A549 (cell line): ENCODE data around the gene ADAT2. TPM values are rescaled to one million over a fixed set of nuclear protein-coding genes. Genes with fewer than 3 reads are reported as not detected.
A peak's percentile ranks its signal among the peaks of the same experiment; 100 is the strongest.

ENCODE experiments used
- ATAC-seq, 2 experiments: fragments of 200-7000 bp in 1 of 2; fragments of >200 bp in 1 of 2; cut with Nextera tagmentation in 1 of 2; cut with Tn5 transposase in 1 of 2; 3 replicates each; pipeline versions ENCODE4 v1.8.0 to v1.9.1; 2018 to 2020; ENCODE audit warnings: mild to moderate bottlenecking in 1 of 2, moderate library complexity in 1 of 2
- CTCF ChIA-PET: fragments of 300-600 bp; sonication (Branson Sonifier 250); formaldehyde crosslinking; extraction: SDS; loops from one replicate; lab custom pipeline; 2021; ENCODE audit warnings: antibody characterized with exemption, inconsistent platforms; lab: Yijun Ruan, JAX
- POLR2A ChIA-PET: fragments of 350-600 bp; formaldehyde crosslinking; extraction: SDS; loops from one replicate; lab custom pipeline; 2021; ENCODE audit warnings: antibody characterized with exemption, inconsistent platforms; lab: Yijun Ruan, JAX
- DNase-seq, 2 experiments: peaks; one replicate each; pipeline versions ENCODE4 v3.0.0 to v3.0.0-alpha.2; 2011 to 2016; ENCODE audit warnings: low read depth in 1 of 2, low spot score in 1 of 2
- FAIRE-seq: peaks from 2 replicates; lab custom pipeline; 2011; peaks lifted over from hg19 to GRCh38; lab: Jason Lieb, UNC
- H3K27ac ChIP-seq, 2 experiments: fragments of >200 bp; sonication (Bioruptor Twin); formaldehyde crosslinking; 3 replicates each; pipeline ENCODE4 v1.5.1; 2016 to 2017
- H3K4me1 ChIP-seq: fragments of >200 bp; sonication (Bioruptor Twin); formaldehyde crosslinking; 3 replicates; pipeline ENCODE4 v1.6.1; 2016
- H3K4me2 ChIP-seq: fragments of >200 bp; sonication (Bioruptor Twin); formaldehyde crosslinking; 3 replicates; pipeline ENCODE4 v1.6.1; 2016
- H3K4me3 ChIP-seq: fragments of >200 bp; sonication (Bioruptor Twin); formaldehyde crosslinking; 3 replicates; pipeline ENCODE4 v1.5.1; 2016
- H3K9me3 ChIP-seq: fragments of >200 bp; sonication (Bioruptor Twin); formaldehyde crosslinking; 3 replicates; pipeline ENCODE4 v1.6.1; 2016
- BHLHE40 ChIP-seq: IDR thresholded peaks from 2 replicates; pipeline ENCODE4 v1.6.1; 2012; ENCODE audit warnings: low read depth, low read length, inconsistent platforms
- CBX2 ChIP-seq: fragments of 200-600 bp; sonication (generic); IDR thresholded peaks from 2 replicates; pipeline ENCODE4 v1.6.1; 2016; ENCODE audit warnings: low read depth, mild to moderate bottlenecking, borderline replicate concordance
- CHD2 ChIP-seq: fragments of 150-350 bp; IDR thresholded peaks from 2 replicates; pipeline ENCODE4 v1.6.1; 2014; ENCODE audit warnings: low read length; ENCODE audit not compliant: partially characterized antibody
- EHMT2 ChIP-seq: fragments of 200-600 bp; sonication (generic); IDR thresholded peaks from 2 replicates; pipeline ENCODE4 v1.6.1; 2016; ENCODE audit warnings: antibody characterized with exemption, low read depth, mild to moderate bottlenecking, moderate library complexity
- EP300 ChIP-seq, 2 experiments: fragments of >200 bp; sonication (Bioruptor Twin); formaldehyde crosslinking; IDR thresholded peaks; 2 replicates in 1 of 2; 3 replicates in 1 of 2; pipeline ENCODE4 v1.6.1; 2016 to 2017
- HDAC2 ChIP-seq: fragments of 200-600 bp; sonication (generic); IDR thresholded peaks from 2 replicates; pipeline ENCODE4 v1.6.1; 2016
- HOXB5 ChIP-seq: fragments of 250-450 bp; sonication (Bioruptor Pico); IDR thresholded peaks from 2 replicates; pipeline ENCODE4 v1.5.0; 2020; ENCODE audit warnings: mild to moderate bottlenecking, moderate library complexity
- JUN ChIP-seq, 2 experiments: fragments of >200 bp; sonication (Bioruptor Twin); formaldehyde crosslinking; IDR thresholded peaks; 2 replicates in 1 of 2; 3 replicates in 1 of 2; pipeline ENCODE4 v1.6.1; 2016 to 2017
- KDM1A ChIP-seq: fragments of 200-600 bp; sonication (generic); IDR thresholded peaks from 2 replicates; pipeline ENCODE4 v1.6.1; 2016; ENCODE audit warnings: low read depth, mild to moderate bottlenecking
- MAFK ChIP-seq: fragments of 450-650 bp; IDR thresholded peaks from 2 replicates; pipeline ENCODE4 v1.6.1; 2014; ENCODE audit not compliant: partially characterized antibody
- MYC ChIP-seq: IDR thresholded peaks from 2 replicates; pipeline ENCODE4 v1.6.1; 2012; ENCODE audit warnings: mild to moderate bottlenecking, inconsistent platforms, low read length, improper control_type of control experiment, borderline replicate concordance
- NR3C1 ChIP-seq: fragments of >200 bp; sonication (Bioruptor Twin); formaldehyde crosslinking; IDR thresholded peaks from 3 replicates; pipeline ENCODE4 v1.6.1; 2017
- POLR2AphosphoS2 ChIP-seq: conservative IDR thresholded peaks from 2 replicates; pipeline ENCODE4 v1.6.1; 2012; ENCODE audit warnings: low read length, improper control_type of control experiment, inconsistent platforms
- RCOR1 ChIP-seq: fragments of 150-350 bp; IDR thresholded peaks from 2 replicates; pipeline ENCODE4 v1.6.1; 2014; ENCODE audit warnings: antibody characterized with exemption, low read length, low read depth
- SMC3 ChIP-seq: fragments of >200 bp; sonication (Bioruptor Twin); formaldehyde crosslinking; IDR thresholded peaks from 3 replicates; pipeline ENCODE4 v1.6.1; 2018; ENCODE audit warnings: inconsistent platforms
- ZFP36 ChIP-seq: fragments of 450-650 bp; IDR thresholded peaks from 2 replicates; pipeline ENCODE4 v1.6.1; 2014; ENCODE audit warnings: borderline replicate concordance; ENCODE audit not compliant: partially characterized antibody
- WGBS: methylation state at CpG from one replicate; pipeline ENCODE4 v1.1.6; 2017; ENCODE audit errors: missing lambda C conversion rate; 5-methylcytosine and 5-hydroxymethylcytosine counted together
- polyA plus RNA-seq, 4 experiments: library from polyadenylated mRNA; depleted of rRNA in 3 of 4; stranded (reverse); fragments of >200 nt; fragmentation: RNase III in 1 of 4; extraction: RNeasy Plus Mini Kit Qiagen cat#74134 plus additional on column Dnase treatment in 1 of 4; gene quantifications; 2 replicates in 3 of 4; 3 replicates in 1 of 4; pipeline ENCODE4 v1.2.3, GENCODE V29; 2011 to 2017
- TF ChIP-seq, protein P1 (sequence below): IDR thresholded peaks from 2 replicates; pipeline ENCODE4 v1.6.1; 2012
- TF ChIP-seq, protein P2 (sequence below): fragments of >200 bp; sonication (Bioruptor Twin); formaldehyde crosslinking; IDR thresholded peaks from 3 replicates; pipeline ENCODE4 v1.6.1; 2016
- TF ChIP-seq, protein P3 (sequence below): fragments of 250-450 bp; sonication (Bioruptor Pico); IDR thresholded peaks from 2 replicates; pipeline ENCODE4 v1.5.0; 2020; ENCODE audit warnings: low read depth, mild to moderate bottlenecking, moderate library complexity

ADAT2 gene
- polyA plus RNA-seq, 2 of the 4 experiments (the other 2 are of a cell fraction) = 7.1 to 8.0 TPM

DNA sequence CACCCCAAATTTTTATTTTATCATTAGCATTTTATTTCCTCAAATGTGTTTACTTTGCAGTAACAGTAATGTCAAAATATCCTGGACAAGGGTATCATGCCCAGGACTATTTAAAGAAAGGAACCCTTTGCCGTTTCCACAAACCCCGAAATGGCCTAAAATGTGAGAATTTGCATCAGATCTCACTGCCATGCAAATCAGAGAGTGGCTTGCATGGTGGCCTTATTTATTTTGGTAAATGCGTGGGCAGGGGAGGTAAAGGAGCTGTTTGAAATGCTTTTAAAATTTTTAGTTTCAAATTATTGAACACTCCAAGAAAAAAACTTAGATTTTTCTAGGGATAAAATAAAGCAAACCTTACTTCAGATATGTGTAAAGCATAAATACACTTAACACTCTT lies 43.8 kb downstream of the ADAT2 start (continued):
- TF ChIP-seq EP300 (IDR thresholded peaks at IDR 0.05) = no peak
- no peak for TF ChIP-seq JUN (IDR thresholded peaks at IDR 0.05)
- TF ChIP-seq, protein P1, sequence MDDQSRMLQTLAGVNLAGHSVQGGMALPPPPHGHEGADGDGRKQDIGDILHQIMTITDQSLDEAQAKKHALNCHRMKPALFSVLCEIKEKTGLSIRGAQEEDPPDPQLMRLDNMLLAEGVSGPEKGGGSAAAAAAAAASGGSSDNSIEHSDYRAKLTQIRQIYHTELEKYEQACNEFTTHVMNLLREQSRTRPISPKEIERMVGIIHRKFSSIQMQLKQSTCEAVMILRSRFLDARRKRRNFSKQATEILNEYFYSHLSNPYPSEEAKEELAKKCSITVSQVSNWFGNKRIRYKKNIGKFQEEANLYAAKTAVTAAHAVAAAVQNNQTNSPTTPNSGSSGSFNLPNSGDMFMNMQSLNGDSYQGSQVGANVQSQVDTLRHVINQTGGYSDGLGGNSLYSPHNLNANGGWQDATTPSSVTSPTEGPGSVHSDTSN = no peak
- TF ChIP-seq, protein P2, sequence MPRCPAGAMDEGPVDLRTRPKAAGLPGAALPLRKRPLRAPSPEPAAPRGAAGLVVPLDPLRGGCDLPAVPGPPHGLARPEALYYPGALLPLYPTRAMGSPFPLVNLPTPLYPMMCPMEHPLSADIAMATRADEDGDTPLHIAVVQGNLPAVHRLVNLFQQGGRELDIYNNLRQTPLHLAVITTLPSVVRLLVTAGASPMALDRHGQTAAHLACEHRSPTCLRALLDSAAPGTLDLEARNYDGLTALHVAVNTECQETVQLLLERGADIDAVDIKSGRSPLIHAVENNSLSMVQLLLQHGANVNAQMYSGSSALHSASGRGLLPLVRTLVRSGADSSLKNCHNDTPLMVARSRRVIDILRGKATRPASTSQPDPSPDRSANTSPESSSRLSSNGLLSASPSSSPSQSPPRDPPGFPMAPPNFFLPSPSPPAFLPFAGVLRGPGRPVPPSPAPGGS = no peak

DNA sequence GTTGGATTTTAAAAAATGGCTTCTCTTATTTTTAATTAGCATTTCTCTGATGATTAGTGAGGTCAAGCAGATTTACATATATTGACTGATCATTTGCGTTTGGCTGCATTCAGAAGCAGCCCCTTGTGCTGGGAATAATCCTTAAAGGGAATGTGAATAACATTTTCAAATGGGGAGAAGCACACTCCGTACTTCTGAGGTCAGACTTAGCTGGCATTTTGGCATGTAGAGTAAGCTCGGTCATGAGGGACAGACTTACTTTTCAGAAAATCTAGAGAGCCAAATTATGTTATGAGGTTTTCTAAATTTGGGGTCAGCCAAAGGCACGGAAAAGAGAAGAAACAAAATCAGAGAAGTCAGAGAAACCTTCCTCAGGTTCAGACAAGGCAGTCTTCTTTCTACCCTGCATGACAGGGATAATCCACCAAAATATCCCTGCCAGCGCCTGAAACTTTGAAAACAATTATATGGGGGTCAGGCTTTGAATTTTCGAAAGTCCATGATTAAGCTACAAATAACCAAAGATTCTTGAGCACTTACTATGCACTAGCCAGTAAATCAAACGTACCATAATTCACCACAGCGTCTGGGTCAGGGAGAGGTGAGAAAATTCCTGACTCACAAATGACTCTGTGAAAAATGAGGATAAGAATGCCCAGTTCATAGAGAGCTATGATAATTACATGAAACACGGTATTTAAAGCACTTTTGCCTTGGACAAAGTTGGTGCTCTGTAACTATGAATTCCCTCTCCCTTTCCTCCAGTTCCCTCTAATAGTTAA lies 44.9 kb downstream of the ADAT2 start:
- ATAC-seq (no peak), DNase-seq (no peak), FAIRE-seq (no peak)
- WGBS = 63% methylated on average over 9 of the region's 9 CpGs
- Histone ChIP-seq H3K4me2 (0 out of 3 replicates have a peak overlapping the region, but pooled peaks have one; percentile 7), H3K9me3 (no peaks in the 10 kb centered on the region; the same call in 2 of the 3 replicates), H3K4me1 (peaks cover 36% of the 10 kb centered on the region), H3K27ac (peak overlapping the region in 1 of 2 experiments; percentile 69; a peak in 3 of 6 replicates), H3K4me3 (no peak overlapping the region)
- CTCF ChIA-PET = interaction anchor here (0.6 kb wide), 1 partner anchor 18 kb away, joined by 3 read pairs; no protein-coding TSS in a partner anchor
- TF ChIP-seq ZFP36 (no peak), KDM1A (no peak), BHLHE40 (no peak), CBX2 (no peak)
- POLR2A ChIA-PET = no interaction called here

DNA sequence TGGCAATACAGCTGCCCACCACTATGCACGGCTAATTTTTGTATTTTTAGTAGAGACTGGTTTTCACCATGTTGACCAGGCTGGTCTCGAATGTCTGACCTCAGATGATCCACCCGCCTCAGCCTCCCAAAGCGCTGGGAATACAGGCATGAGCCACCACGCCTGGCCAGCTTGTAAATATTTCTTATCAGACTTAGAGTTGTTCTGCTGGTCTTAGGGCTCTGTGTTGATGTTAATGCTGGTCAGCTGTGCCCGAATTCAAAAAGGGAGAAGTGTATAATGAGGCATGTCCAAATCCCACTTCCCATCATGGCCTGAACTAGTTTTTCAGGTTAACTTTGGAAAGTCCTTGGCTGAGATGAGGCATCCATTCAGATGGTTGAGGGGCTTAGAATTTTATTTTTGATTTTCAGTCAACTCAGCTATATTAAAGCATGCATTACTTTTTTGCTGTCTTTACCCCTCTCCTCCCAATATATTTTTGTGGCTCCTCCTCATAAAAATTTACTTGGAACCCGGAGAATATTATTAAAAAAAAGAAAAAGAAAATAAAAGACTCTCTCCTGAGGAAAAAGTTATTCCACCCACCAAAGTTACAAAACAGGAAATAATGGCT lies 47.7 kb downstream of the ADAT2 start:
- CTCF ChIA-PET = interaction anchor here (0.7 to 1.3 kb wide), 2 partner anchors 49 to 710 kb away, joined by 4 to 8 read pairs; no protein-coding TSS in a partner anchor
- WGBS = 89% methylated on average over 7 of the region's 7 CpGs
- no peaks in the 10 kb centered on the region for H3K9me3 ChIP-seq
- H3K27ac ChIP-seq = peak overlapping the region in 1 of 2 experiments; percentile 31; a peak in 1 of 6 replicates
- POLR2A ChIA-PET = no interaction called here
- DNase-seq = no peak
- TF ChIP-seq HDAC2 (no peak), MAFK (peak; percentile 34)
- no peak for FAIRE-seq
- peaks cover 18% of the 10 kb centered on the region for H3K4me1 ChIP-seq
- H3K4me3 ChIP-seq = no peak overlapping the region
- ATAC-seq = no peak
- H3K4me2 ChIP-seq = no peak overlapping the region

DNA sequence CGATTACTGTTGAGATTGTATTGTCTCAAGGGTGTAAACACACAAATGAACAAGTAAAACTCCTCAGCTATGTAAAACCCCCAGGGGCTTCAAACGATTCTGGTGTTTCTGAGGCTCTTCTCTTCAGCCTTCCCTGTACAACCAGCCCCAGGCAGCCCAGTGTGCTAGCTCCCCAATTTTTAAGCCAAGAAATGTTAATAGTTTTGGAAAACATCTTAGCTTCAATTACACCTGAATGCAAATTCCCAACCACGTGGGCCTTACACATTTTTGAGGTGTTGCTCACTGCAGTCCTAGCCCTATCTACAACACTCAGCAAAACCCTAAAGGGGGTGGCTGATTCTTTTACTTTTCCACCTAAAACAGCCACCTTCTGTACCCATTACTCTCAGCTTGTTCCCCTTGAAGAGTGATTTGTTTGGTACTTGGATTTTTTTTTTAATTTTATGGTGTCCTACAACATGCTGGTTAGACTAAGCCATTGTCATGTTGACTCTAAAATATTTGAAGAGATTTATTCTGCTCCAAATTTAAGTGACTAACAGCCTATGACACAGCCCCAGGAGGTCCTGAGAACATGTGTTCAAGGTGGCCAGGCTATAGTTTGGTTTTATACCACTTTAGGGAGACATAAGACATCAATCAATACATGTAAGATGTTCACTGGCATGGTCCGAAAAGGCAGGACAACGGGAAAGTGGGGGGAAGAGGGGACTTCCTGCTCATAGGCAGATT lies 48.7 kb downstream of the ADAT2 start:
- FAIRE-seq (no peak), DNase-seq (no peak), ATAC-seq (no peak)
- POLR2A ChIA-PET = no interaction called here
- Histone ChIP-seq H3K4me2 (no peak overlapping the region), H3K4me3 (no peak overlapping the region), H3K4me1 (peaks cover 28% of the 10 kb centered on the region), H3K27ac (peak overlapping the region in 1 of 2 experiments; percentile 16; a peak in 1 of 6 replicates), H3K9me3 (no peaks in the 10 kb centered on the region)
- TF ChIP-seq NR3C1 (no peak), BHLHE40 (no peak), POLR2AphosphoS2 (no peak)
- CTCF ChIA-PET = interaction anchor here (0.6 to 1.2 kb wide), 2 partner anchors 169 to 527 kb away, joined by 3 read pairs; no protein-coding TSS in a partner anchor
- 65% methylated on average over 5 of the region's 5 CpGs for WGBS

DNA sequence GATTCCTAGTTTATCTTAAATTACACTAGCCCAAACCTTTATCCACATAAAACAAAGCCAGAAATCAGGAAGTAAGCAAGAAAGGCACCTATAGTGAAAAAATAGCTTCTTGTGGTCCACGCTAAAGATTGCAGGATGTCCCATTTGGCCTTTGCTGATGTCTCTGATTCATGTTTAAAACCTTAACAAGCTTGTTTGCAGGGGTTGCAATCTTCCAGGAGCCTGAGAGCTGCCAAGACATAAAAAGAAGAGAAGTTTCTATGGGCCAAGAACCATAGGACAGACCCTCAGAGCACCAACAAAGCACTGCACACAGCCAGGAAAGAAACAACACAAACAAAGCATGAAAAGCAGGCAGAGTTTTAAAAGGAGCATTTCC lies 49.4 kb downstream of the ADAT2 start:
- 89% methylated on average over 1 of the region's 1 CpG for WGBS
- Histone ChIP-seq H3K4me1 (peaks cover 32% of the 10 kb centered on the region), H3K27ac (peak overlapping the region in 1 of 2 experiments; percentile 42; a peak in 1 of 6 replicates), H3K4me3 (no peak overlapping the region), H3K9me3 (no peaks in the 10 kb centered on the region), H3K4me2 (no peak overlapping the region)
- POLR2A ChIA-PET = no interaction called here
- ATAC-seq (no peak), FAIRE-seq (no peak), DNase-seq (no peak)
- CTCF ChIA-PET = interaction anchor here (0.6 to 1.2 kb wide), 2 partner anchors 168 to 526 kb away, joined by 3 read pairs; no protein-coding TSS in a partner anchor
- no peak for TF ChIP-seq HOXB5 (CRISPR knock-in tag)
- no peak for TF ChIP-seq RCOR1
- no peak for TF ChIP-seq CHD2
- no peak for TF ChIP-seq MYC
- TF ChIP-seq SMC3 = no peak
- no peak for TF ChIP-seq EP300 (IDR thresholded peaks at IDR 0.05)
- TF ChIP-seq, protein P2 = no peak
- no peak for TF ChIP-seq EHMT2
- no peak for TF ChIP-seq HDAC2
- TF ChIP-seq, protein P3, sequence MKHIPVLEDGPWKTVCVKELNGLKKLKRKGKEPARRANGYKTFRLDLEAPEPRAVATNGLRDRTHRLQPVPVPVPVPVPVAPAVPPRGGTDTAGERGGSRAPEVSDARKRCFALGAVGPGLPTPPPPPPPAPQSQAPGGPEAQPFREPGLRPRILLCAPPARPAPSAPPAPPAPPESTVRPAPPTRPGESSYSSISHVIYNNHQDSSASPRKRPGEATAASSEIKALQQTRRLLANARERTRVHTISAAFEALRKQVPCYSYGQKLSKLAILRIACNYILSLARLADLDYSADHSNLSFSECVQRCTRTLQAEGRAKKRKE (CRISPR knock-in tag) = no peak
- TF ChIP-seq, all 56 proteins: peak for 0
